HG03025 (cell line): ENCODE data around the gene CNTNAP2.
"Not testable (repeated sequence)": the region's sequence is repeated elsewhere in the genome, so short reads cannot be mapped to it uniquely, and the experiment has no call there.

Experiments
- ATAC-seq: cut with Tn5 transposase; IDR thresholded peaks from one replicate; pipeline ENCODE4 v1.9.1; 2021; ENCODE audit warnings: mild to moderate bottlenecking, moderate library complexity; ENCODE audit not compliant: unreplicated experiment, low FRiP score

CNTNAP2 gene

DNA sequence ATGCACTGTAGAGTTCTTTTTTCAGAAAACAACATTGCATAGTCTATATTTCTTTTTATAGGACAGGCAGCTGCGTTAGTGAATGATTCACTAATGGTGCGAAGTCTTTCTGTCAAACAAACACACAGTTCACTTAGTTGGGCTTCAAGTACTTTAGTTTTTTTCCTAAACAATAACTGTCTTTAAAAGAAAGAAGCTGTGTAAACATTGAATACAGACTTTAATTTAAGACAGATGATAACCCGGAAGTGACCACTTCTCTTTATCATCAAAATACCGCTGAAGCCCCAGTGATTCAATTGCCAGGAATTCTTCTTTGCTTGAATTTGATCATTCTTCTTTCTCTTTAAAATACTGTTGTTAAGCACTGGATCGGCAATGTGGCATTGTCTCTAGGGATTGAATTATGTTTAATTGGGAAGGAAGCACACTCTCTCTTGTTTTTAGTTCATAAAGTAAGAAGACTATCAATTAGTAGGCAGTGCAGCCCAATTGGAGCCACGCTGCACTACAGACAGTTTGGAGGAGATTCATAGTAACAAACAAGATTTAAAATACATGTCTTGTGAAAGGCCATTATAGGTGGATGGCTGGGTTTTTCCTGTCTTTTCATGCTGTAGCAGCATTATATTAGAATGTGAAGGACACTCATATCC lies 30.4 kb downstream of the CNTNAP2 start:
- ATAC-seq: no peak

DNA sequence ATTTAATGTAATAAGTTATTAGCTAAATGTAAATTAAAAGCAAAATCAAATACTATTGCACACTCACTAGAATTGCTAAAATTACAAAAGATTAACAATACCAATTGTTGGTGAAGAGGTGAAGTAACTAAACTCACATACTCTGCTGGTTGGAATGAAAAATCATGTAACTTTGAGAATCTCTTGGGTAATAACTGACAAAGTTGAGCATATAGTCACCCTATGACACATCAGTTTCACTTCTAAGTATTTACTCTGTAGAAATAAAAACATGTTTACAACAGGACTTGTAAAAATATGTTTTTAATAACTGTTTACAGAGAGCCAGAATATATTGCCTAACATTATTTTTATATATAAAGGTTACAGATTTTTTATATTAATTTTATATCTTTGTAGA lies 33.6 kb downstream of the CNTNAP2 start:
- no peak for ATAC-seq

DNA sequence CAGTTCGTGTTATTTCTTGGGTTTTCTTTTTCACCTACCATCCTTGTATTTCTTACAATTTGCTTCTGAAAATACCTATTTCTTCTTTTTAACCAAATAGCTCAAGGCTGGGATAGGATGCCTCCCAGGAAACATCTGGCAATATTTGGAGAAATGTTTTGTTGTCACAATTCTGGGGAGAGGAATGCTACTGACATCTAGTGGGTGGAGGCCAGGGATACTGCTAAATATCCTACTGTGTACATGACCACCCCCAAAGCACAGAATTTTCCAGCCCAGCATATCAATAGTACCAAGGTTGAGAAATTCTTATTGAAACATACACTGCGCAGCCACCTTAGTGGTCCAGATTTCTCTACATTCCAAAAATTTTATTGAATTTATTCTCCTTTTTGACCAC lies 55.5 kb downstream of the CNTNAP2 start:
- ATAC-seq: no peak

DNA sequence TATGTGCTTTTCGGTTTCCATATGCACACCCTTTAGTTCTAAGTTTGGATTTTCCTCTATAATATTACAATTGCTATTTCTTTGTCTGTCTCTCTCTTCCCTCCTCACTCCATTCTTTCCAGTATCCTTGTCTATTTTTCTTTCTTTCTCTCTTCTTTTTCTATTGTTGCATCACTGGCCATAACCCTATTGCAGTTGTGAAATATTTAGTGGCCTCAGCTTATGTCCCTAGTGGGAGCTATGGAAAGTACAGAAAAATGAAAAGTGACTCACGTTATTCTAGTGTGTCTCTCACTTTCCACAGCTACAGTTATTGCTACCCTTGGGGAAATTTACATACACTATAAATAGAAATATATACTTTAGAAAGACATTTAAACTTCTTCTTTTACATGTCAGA lies 59.1 kb downstream of the CNTNAP2 start:
- no peak for ATAC-seq

DNA sequence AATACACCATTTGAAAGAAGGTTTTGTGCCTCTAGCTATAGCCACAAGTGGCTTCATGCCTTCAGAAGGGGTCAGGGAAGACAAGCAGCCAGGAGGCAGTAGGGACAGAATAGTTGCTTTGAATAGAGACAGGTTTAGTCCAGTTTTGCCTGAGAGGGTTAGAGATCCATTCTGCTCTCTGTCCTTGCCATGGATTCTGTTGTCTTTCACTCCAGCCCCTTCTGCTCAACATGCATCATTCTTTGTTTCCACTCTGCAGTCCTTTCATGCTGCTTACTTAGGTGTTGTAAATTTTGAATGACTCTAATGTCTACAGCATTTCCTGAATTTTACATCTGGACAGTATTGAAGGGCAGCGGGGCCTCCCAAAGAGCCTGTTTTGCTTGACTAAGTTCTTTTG lies 60.3 kb downstream of the CNTNAP2 start:
- no peak for ATAC-seq

DNA sequence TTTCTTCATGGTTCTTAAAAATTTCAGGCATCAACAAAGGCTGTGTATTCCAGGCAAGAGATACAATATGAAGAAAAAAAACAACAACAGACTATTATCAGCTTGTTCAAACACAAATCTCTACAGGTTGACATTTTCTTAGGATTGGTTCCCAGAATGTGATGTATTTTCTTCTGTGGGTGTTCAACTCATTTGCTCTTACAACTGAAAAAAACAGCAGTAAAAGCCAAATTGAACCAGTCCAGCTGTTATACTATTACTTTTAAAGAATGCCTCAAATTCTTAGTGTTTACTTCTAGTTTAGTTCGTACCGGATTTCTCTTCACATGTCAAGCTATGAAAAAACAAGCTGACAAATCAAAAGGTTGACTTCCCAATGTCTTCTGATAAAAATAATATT lies 60.7 kb downstream of the CNTNAP2 start:
- no peak for ATAC-seq

DNA sequence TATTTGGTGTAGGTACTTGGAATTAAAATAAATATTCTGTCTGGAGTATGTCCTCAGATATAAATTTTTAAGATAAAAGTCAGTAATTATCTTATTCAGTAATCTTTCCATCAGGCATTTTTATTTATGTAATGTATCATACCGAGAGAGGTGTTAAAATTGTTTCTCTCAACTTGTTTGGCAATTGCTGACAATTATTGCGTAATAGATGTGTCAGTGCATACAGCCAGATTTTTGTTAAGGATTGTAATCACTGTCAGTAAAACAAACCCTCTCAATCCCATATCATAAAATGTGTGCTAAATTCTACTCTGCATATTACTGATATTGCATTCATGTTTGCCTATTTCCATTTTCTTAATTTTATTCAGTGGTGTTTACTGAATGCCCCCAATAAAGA lies 69.2 kb downstream of the CNTNAP2 start:
- no peak for ATAC-seq

DNA sequence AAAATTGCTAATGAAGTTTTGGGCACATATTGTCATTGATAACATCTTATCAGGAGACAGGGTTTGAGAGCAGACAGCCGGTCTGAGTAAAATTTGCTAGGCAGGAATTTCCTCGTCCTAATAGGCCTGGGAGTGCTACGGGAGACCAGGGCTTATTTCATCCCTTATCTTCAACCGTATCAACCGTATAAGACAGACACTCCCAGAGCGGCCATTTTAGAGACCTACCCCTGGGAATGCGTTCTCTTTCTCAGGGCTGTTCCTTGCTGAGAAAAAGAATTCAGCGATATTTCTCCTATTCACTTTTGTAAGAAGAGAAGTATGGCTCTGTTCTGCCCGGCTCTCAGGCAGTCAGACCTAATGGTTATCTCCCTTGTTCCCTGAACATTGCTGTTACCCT lies 74.8 kb downstream of the CNTNAP2 start:
- ATAC-seq: not testable (repeated sequence)

DNA sequence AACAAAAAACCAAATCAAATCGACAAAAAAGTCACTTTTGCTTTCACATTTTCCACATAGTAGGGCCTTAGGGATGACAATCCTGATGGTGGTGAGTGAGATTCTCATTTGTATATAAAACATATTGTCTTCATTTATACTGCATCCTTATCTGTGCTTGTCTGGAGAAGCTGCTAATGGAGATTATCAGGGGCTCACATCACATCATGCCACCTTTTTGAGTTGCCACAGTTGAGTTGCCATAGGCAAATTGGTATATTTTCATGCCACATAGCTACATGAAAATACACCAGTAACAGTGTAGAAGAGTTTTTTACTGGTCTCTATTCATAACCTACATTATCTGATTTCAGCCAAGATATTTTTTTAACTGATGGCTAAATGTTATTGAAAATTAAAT lies 85.3 kb downstream of the CNTNAP2 start:
- no peak for ATAC-seq

DNA sequence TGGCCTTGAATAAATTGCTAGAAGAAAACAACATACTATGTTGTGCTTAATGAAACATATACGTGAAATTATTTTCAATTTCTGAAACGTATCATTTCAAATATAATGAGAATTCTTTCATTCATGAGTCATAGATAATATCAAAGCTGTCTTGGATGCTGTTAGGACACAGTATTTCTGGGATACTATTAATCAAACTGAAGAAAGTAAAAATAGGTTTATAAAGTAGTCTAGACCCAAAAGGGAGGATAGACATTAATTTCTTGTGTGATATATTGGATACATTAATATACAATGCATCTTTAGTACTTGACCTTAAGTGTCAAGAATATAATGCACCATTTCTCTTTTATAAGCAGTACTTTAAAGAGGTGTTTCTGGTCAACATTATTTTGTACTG lies 89.7 kb downstream of the CNTNAP2 start:
- ATAC-seq: no peak

DNA sequence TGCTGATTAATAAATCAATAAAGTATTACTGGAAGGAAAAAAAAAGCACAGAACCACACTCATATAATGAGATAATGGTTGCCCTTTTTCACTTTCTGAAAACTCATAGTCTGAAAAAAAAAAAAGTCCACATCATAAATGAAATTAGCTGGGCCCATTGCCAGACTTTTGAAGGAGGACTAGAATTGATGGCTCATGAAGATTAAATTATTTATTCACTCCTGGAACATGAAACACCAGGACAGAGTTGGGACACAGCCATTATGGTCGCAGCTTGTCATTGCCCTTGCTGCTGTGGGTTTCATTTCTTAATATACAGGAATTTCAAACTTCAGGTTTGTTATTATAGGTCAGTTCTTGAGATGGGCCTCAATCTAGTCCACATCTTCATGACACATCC lies 91.9 kb downstream of the CNTNAP2 start:
- ATAC-seq: no peak

DNA sequence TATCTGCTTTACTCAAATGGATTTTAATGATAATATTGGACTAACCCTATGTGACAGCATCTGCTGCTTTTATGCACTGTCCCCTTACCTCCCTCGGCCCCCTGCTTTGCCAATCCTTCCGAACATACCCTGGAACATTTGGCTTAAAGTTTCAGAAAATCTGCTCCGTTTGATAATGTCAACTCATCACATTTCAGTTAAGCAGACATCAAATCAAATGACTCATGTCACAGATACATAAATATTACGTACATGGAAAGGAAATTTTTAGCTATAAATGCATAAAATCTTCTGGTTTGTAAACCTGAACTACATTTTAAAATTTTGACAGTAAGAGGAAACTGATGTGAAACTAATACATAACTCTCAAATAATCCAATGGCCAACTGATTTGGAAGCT lies 98.2 kb downstream of the CNTNAP2 start:
- no peak for ATAC-seq

DNA sequence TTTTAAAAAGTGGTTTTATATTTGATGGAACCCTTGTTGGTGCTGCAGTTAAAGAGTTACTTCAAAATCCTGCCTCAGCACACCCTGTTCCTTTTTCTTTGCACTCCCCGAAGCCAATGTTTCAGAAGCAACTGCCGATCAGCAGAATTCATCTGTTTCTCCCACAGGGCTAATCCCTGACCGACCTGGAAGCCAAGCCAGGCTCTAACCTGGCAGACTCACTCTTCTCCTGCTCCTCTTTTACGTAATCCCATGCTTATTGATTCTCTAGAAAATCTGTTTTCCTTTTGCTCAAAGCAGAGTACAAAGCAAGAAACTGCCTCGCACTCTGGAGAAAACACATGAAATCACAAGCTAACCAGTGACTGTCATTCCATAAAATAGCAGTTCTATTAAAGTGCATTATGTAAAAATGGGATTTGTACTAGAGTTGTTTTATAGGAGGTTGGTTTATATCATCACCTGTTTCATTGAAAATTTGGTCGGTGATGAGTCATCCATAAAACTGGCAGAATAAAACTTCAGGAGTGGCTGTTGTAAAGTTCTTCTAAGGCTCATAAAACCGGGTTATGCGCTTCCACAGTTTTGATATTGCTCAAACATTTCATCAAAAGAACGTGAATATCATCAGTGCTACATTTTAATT lies 99.9 kb downstream of the CNTNAP2 start:
- ATAC-seq: no peak

DNA sequence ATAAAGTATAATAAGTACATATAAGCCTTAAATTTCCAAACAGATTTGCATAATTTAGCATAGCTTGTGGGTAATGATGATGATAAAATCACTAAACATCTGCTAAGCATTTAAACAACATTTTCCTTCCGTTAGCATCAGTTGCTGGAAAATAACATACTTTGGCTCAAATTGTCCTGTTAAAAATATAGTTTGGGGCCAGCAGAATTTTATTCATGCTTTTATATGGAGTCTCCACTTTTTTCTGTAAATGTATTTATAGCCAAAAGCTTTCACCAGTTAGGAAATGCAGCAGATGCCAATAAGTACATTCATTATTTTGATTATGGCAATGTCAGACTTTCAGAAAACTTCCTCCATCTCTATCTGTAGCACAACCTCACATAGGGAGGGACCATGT lies 107.2 kb downstream of the CNTNAP2 start:
- ATAC-seq: no peak

DNA sequence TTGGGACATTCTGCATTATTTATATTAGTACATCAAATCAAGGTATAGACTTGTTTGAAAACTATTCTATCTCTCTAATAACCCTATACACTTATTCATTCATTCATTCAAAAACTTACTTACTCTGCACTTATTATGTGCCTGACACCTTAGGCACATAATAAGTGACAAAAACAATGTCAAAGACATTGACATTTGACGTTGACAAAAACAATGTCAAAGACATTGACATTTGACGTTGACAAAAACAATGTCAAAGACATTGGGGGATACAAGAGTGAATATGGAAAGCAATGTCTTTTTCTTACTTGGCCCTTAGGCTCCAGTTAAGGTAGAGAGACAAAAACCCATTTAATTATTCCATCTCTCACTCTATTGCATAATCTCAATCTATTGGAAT lies 116.0 kb downstream of the CNTNAP2 start:
- ATAC-seq: no peak

DNA sequence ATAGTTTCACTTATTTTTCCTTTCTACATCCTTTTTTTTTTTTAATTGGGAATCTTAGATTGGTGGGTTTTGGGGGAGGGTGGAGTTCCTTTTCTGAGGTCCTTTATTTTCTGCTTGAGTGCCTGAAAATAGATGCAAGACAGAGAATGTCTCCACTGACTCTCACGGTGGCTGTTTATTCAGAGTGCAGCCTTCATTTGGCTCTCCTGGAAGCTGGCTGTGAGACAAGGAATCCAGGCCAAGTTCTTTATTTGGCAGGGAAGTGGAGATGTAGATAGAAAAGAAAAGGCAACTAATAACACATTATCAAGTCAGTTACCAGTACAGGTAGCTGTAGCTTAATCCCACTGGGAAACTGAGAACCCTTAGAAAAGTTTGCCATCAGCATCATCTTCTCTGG lies 118.6 kb downstream of the CNTNAP2 start:
- no peak for ATAC-seq

DNA sequence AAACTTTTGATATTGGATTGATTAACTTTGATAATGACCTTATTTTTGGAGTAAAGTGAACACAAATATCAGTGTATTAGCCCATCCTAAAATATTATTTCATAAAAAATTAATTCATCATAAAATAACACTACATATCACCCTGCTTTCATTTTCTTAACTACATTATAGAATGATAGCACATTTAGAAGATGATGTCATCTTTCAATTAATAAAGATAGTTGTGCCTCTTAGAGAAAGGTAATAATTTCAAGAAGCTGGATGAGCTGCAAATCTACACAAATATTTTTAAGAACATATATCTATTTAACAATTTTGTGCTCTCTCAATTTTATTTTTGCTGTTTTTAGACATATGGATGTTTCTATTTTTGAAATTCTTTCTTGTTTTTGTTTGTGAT lies 126.1 kb downstream of the CNTNAP2 start:
- ATAC-seq: no peak

DNA sequence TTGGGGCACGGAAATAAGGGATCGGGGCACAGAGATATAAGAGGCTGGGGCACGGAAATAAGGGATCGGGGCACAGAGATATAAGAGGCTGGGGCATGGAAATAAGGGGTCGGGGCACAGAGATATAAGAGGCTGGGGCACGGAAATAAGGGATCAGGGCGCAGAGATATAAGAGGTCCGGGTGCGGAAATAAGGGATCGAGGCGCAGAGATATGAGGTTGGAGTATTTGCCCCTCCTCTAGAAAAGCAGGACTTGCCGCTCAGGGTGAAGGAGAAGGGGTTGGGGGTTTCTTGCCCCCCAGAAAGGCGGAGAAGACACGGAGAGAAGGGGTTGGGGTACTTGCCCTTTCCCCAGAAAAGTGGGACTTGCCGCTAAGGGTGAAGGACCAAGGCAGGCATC lies 131.4 kb downstream of the CNTNAP2 start:
- ATAC-seq: not testable (repeated sequence)

DNA sequence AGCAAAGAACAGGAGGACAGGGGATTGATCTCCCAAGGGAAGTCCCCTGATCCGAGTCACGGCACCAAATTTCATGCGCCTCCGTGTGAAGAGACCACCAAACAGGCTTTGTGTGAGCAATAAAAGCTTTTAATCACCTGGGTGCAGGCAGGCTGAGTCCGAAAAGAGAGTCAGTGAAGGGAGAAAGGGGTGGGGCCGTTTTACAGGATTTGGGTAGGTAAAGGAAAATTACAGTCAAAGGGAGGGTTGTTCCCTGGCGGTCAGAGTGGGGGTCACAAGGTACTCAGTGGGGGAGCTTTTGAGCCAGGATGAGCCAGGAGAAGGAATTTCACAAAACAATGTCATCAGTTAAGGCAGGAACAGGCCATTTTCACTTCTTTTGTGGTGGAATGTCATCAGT lies 132.1 kb downstream of the CNTNAP2 start:
- not testable (repeated sequence) for ATAC-seq

DNA sequence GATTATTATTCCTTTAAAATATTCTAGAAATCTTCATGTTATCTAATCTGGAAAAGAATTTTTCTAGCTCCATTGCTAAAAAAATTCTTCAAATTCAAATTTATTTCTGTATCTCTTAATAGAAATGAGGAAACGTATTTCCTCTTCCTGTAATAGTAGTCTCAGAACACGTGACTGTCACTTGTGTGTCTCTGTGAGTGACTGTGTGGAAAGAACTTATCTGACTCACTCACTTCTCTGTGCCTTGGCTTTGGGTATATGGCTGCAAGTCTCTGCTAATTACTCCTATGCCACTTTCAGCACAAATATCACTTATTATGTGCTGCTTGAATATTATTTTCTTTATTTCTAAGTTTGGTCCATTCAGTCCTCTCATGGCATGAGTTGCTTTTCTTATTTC lies 132.7 kb downstream of the CNTNAP2 start:
- ATAC-seq: no peak

DNA sequence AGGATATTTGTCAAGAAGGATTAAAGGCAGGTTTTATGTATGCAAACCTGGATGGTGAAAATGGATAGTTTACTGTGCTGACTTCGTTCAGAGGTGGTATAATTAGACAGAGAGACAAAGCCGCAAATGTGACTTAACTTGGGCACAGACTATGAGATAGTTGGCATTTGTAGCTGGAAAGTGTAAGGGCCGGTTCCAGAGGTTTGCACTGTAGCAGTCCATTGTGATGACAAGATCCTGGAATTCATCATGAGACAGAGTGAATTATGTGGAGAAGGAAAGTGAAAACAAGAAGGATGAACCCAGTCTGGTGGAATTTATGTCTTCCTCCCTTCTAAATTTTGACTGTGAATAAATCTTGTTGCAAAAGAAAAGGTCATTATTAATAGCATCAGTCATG lies 139.0 kb downstream of the CNTNAP2 start:
- no peak for ATAC-seq

DNA sequence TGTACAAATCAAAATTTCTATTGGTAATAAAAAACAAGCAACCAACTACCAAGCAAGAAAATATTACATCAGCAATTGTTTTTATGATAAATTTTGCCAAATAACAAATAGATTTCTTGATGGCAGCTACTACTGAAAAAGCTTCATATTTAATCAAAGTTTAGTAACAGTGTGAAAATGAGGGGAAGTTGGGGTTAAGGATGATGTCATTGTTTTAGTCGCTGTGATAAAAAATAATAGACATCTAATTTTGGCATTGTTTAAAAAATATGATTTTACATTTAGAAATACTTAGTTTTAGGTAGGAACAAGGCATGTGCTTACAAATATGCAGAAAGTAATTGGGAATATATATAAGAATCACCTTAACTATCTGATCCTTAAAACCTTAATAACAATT lies 145.9 kb downstream of the CNTNAP2 start:
- no peak for ATAC-seq

DNA sequence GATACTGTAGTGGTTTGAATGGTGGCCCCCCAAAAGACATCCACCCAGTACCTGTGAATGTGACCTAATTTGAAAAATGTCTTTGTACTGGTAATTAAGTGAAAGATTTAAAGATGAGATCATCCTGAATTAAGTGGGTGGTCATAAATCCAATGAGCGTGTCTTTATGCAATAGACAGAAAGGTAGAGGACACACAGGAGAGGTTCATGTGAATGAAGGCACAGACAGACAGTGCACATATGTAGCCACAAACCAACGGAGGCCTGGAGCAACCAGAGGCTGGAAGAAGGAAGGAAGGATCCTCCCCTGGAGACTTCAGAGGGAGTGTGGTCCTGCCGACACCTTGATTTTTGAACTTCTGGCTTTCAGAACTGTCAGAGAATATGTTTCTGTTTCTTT lies 160.3 kb downstream of the CNTNAP2 start:
- ATAC-seq: no peak
